ENCODE data around the gene SEC11C. TPM values are rescaled to one million over a fixed set of nuclear protein-coding genes. Genes with fewer than 3 reads are reported as not detected.

Gene SEC11C
- total RNA-seq, 1 donor from 2014 or later = 76.3 TPM

DNA sequence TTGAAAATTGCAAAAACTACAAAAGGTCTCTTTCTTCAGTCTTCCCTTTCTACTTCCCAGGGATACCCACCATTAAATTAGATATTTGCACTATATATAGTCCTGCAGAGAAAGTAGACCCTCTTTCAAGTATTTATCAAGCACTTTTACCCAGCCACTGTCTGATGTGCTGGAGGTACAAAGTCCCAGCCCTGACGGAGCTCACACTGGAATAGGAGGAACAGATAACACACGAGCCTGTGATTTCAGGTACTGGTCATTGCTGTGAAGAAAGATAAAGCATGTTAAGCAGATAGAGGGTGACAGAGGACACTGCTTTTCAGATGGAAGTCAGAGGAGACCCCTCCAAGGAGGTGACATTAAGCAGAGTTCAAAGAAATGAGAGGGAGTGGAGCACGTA, 19.6 kb downstream of the SEC11C start:
- H3K4me3 ChIP-seq = no peak overlapping the region
- no peaks in the 10 kb centered on the region for H3K27me3 ChIP-seq (ENCODE audit: low read depth)
- H3K27ac ChIP-seq = no peak overlapping the region
- no peak for TF ChIP-seq CTCF (IDR thresholded peaks at IDR 0.05)
- intact Hi-C loops (cut with DNase I) = no loop called here
- DNase-seq (no peak), ATAC-seq (no peak)
- no peaks in the 10 kb centered on the region for H3K9me3 ChIP-seq
- H3K36me3 ChIP-seq = peaks cover 53% of the 10 kb centered on the region
- H3K4me1 ChIP-seq = no peaks in the 10 kb centered on the region

GRCh38 chr18:59159986-59160385, 20.3 kb downstream of the SEC11C start:
- DNase-seq (no peak), ATAC-seq (no peak)
- H3K36me3 ChIP-seq = peaks cover 46% of the 10 kb centered on the region
- H3K4me3 ChIP-seq = no peak overlapping the region
- intact Hi-C loops (cut with DNase I) = no loop called here
- no peaks in the 10 kb centered on the region for H3K27me3 ChIP-seq (ENCODE audit: low read depth)
- TF ChIP-seq CTCF (IDR thresholded peaks at IDR 0.05) = no peak
- H3K9me3 ChIP-seq = no peaks in the 10 kb centered on the region
- H3K4me1 ChIP-seq = no peaks in the 10 kb centered on the region
- H3K27ac ChIP-seq = no peak overlapping the region

DNA sequence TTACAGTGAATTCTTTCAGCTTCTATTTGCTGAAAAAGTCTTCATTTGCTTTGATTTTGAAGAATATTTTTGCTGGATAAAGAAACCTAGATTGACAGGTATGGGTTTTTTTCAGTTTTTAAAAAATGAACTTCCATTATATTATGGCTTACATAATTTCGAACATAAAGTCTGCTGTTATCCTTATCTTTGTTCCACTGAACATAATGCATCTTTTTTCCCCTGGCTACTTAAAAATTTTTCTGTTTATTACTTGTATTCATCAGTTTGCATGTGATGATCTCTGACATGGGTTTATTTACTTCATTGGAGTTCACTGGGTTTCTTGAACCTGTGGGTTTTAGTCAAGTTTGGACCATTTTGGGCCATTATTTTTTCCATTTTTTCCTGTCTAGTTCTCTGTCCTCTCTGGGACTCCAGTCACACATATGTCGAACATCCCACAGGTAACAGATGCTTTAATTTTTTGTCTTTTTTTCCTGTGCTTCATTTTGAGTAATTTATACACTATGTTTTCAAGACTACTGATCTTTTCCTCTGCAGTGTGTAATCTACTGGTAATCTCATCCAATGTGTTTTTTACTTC, 33.1 kb downstream of the SEC11C start:
- Histone ChIP-seq H3K4me3 (no peak overlapping the region), H3K9me3 (peaks cover 18% of the 10 kb centered on the region), H3K36me3 (no peaks in the 10 kb centered on the region), H3K27ac (no peak overlapping the region), H3K4me1 (no peaks in the 10 kb centered on the region), H3K27me3 (ENCODE audit: low read depth) (peaks cover under 1% of the 10 kb centered on the region)
- DNase-seq (no peak), ATAC-seq (no peak)
- no peak for TF ChIP-seq CTCF (IDR thresholded peaks at IDR 0.05)
- intact Hi-C loops (cut with DNase I) = no loop called here

DNA sequence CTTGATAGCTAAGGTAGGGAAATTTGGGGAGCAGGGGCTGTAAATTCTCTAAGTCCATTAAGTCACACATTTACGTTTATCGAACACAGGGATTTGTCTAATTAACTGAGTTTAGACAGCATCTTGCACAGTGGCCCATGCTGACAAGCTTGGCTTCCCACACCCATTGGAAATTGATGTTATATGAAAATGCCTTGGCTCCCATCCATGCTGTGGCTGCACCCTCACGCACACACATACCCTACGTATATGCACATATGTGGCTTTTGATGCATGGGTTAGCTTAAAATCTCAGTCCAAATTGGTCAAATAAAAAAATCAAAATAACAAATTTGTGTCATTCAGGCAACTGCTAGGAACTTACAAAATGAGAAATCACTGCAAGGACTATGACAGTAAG, 37.8 kb downstream of the SEC11C start:
- Histone ChIP-seq H3K9me3 (peaks cover 14% of the 10 kb centered on the region), H3K27ac (no peak overlapping the region), H3K27me3 (ENCODE audit: low read depth) (peaks cover 3% of the 10 kb centered on the region), H3K4me1 (no peaks in the 10 kb centered on the region), H3K4me3 (no peak overlapping the region), H3K36me3 (no peaks in the 10 kb centered on the region)
- TF ChIP-seq CTCF (IDR thresholded peaks at IDR 0.05) = no peak
- intact Hi-C loops (cut with DNase I) = no loop called here
- no peak for ATAC-seq
- DNase-seq = no peak

GRCh38 chr18:59180150-59180845, 40.6 kb downstream of the SEC11C start:
- Histone ChIP-seq H3K4me3 (no peak overlapping the region), H3K36me3 (no peaks in the 10 kb centered on the region), H3K4me1 (no peaks in the 10 kb centered on the region), H3K27ac (no peak overlapping the region), H3K27me3 (ENCODE audit: low read depth) (peaks cover 3% of the 10 kb centered on the region), H3K9me3 (no peaks in the 10 kb centered on the region)
- TF ChIP-seq CTCF (IDR thresholded peaks at IDR 0.05) = no peak
- DNase-seq = no peak
- ATAC-seq = no peak
- intact Hi-C loops (cut with DNase I) = no loop called here
